HCT116 (cell line): ENCODE data around the gene DENND1C. TPM values are rescaled to one million over a fixed set of nuclear protein-coding genes. Genes with fewer than 3 reads are reported as not detected.

ENCODE experiments used
- ATAC-seq: fragments of 200-7000 bp; cut with Tn5 transposase; 2 replicates; pipeline ENCODE4 v1.9.1; 2020; ENCODE audit warnings: mild to moderate bottlenecking, moderate library complexity
- BruUV-seq: library from RNA; stranded (reverse); fragments of 400-500 nt; replicated peaks from 2 replicates; lab custom pipeline; 2021; lab: Mats Ljungman, UMichigan
- CTCF ChIA-PET: fragments of 300-600 bp; sonication (Branson Sonifier 250); formaldehyde crosslinking; loops from one replicate; lab custom pipeline; 2021; ENCODE audit warnings: antibody characterized with exemption; lab: Charles Lee
- POLR2A ChIA-PET: fragments of 300-600, 350-600 bp; sonication (Branson Sonifier 250); formaldehyde crosslinking; loops from one replicate; lab custom pipeline; 2021; ENCODE audit warnings: antibody characterized with exemption; lab: Charles Lee
- RAD21 ChIA-PET, 2 experiments: fragments of 300-600 bp; sonication (Branson Sonifier 250); formaldehyde crosslinking; loops; one replicate each; lab custom pipeline; 2023; ENCODE audit warnings: low total read pairs in 2 of 2; ENCODE audit not compliant: uncharacterized antibody in 2 of 2, unreplicated experiment in 2 of 2, low non-redundant PET in 1 of 2; lab: Charles Lee
- DNase-seq: peaks from one replicate; pipeline ENCODE4 v3.0.0-alpha.2; 2010; ENCODE audit warnings: low read depth, low spot score
- H2AFZ ChIP-seq: fragments of 200-600 bp; shearing (Covaris generic), sonication (generic); 2 replicates; pipeline ENCODE4 v1.6.1; 2017; ENCODE audit warnings: low read depth, mixed run types, mixed read lengths, antibody characterized with exemption, low read length; ENCODE audit not compliant: poor library complexity, severe bottlenecking
- H3K27ac ChIP-seq: 2 replicates; pipeline ENCODE4 v1.5.1; 2012; ENCODE audit warnings: low read depth, low read length
- H3K27me3 ChIP-seq: fragments of 200-600 bp; sonication (generic); 2 replicates; pipeline ENCODE4 v1.6.1; 2016; ENCODE audit warnings: mixed run types, low read length, mixed read lengths; ENCODE audit not compliant: insufficient read depth
- H3K36me3 ChIP-seq, 2 experiments: fragments of 200-500 bp in 1 of 2; fragments of 200-600 bp in 1 of 2; sonication (Bioruptor generic) in 1 of 2; sonication (generic) in 1 of 2; 2 replicates each; pipeline versions ENCODE4 v1.5.1 to v1.6.1; 2014 to 2016; ENCODE audit warnings: low read length in 2 of 2, inconsistent platforms in 1 of 2, mixed read lengths in 1 of 2, mixed run types in 1 of 2; ENCODE audit not compliant: insufficient read depth in 2 of 2, control insufficient read depth in 1 of 2
- H3K4me1 ChIP-seq, 2 experiments: fragments of 200-600 bp in 1 of 2; sonication (generic) in 1 of 2; 2 replicates each; pipeline versions ENCODE4 v1.5.1 to v1.6.1; 2012 to 2017; ENCODE audit warnings: low read length in 2 of 2, inconsistent platforms in 1 of 2, mild to moderate bottlenecking in 1 of 2, mixed read lengths in 1 of 2, mixed run types in 1 of 2, moderate library complexity in 1 of 2; ENCODE audit not compliant: insufficient read depth in 2 of 2, control insufficient read depth in 1 of 2
- H3K4me2 ChIP-seq: fragments of 200-600 bp; sonication (generic); 2 replicates; pipeline ENCODE4 v1.6.1; 2017; ENCODE audit warnings: mixed run types, low read length, mixed read lengths
- H3K4me3 ChIP-seq, 2 experiments: fragments of 200-600 bp in 1 of 2; sonication (generic) in 1 of 2; replicated peaks in 1 of 2; 2 replicates each; pipeline ENCODE4 v1.5.1; 2011 to 2016; ENCODE audit warnings: low read length in 2 of 2, control low read depth in 1 of 2, low read depth in 1 of 2, mild to moderate bottlenecking in 1 of 2, mixed read lengths in 1 of 2, mixed run types in 1 of 2
- H3K79me2 ChIP-seq: fragments of 200-600 bp; sonication (generic); 2 replicates; pipeline ENCODE4 v1.6.1; 2017; ENCODE audit warnings: mild to moderate bottlenecking, mixed run types, low read length, moderate library complexity, mixed read lengths; ENCODE audit not compliant: insufficient read depth
- H3K9ac ChIP-seq: fragments of 200-600 bp; sonication (generic); 2 replicates; pipeline ENCODE4 v1.6.1; 2016; ENCODE audit warnings: low read length, mixed read lengths
- H3K9me2 ChIP-seq: fragments of 200-600 bp; sonication (generic), shearing (Covaris generic); 2 replicates; pipeline ENCODE4 v1.6.1; 2017; ENCODE audit warnings: mixed run types, mild to moderate bottlenecking, moderate library complexity; ENCODE audit not compliant: insufficient read depth
- H3K9me3 ChIP-seq, 2 experiments: fragments of 200-500 bp in 1 of 2; fragments of 200-600 bp in 1 of 2; sonication (Bioruptor generic) in 1 of 2; sonication (generic) in 1 of 2; 2 replicates each; pipeline ENCODE4 v1.6.1; 2014 to 2017; ENCODE audit warnings: low read length in 2 of 2, mixed read lengths in 2 of 2, inconsistent platforms in 1 of 2, low read depth in 1 of 2, mild to moderate bottlenecking in 1 of 2, mixed run types in 1 of 2, moderate library complexity in 1 of 2; ENCODE audit not compliant: control insufficient read depth in 1 of 2, insufficient read depth in 1 of 2
- H4K20me1 ChIP-seq: fragments of 200-600 bp; sonication (generic), shearing (Covaris generic); 2 replicates; pipeline ENCODE4 v1.6.1; 2017; ENCODE audit warnings: mixed run types, mild to moderate bottlenecking, moderate library complexity; ENCODE audit not compliant: insufficient read depth
- CBX3 ChIP-seq: IDR thresholded peaks from 2 replicates; pipeline ENCODE4 v1.6.1; 2012; ENCODE audit warnings: low read depth
- CEBPB ChIP-seq: IDR thresholded peaks from 2 replicates; pipeline ENCODE4 v1.6.1; 2012; ENCODE audit warnings: low read depth
- EGR1 ChIP-seq: IDR thresholded peaks from 2 replicates; pipeline ENCODE4 v1.6.1; 2012; ENCODE audit warnings: low read depth
- ELF1 ChIP-seq: IDR thresholded peaks from 2 replicates; pipeline ENCODE4 v1.6.1; 2012; ENCODE audit warnings: low read depth, borderline replicate concordance
- FOSL1 ChIP-seq: IDR thresholded peaks from 2 replicates; pipeline ENCODE4 v1.6.1; 2012; ENCODE audit warnings: low read depth
- JUND ChIP-seq: IDR thresholded peaks from 2 replicates; pipeline ENCODE4 v1.6.1; 2012
- RAD21 ChIP-seq: IDR thresholded peaks from 2 replicates; pipeline ENCODE4 v1.6.1; 2012; ENCODE audit warnings: low read depth, mild to moderate bottlenecking
- SP1 ChIP-seq: IDR thresholded peaks from 2 replicates; pipeline ENCODE4 v1.6.1; 2012; ENCODE audit warnings: low read depth
- SRF ChIP-seq: IDR thresholded peaks from 2 replicates; pipeline ENCODE4 v1.6.1; 2012; ENCODE audit warnings: low read depth
- TCF7L2 ChIP-seq: IDR thresholded peaks from 2 replicates; pipeline ENCODE4 v1.7.0; 2011; ENCODE audit warnings: borderline replicate concordance, inconsistent platforms; ENCODE audit not compliant: insufficient read depth, insufficient read length; ENCODE audit errors: extremely low read depth
- YY1 ChIP-seq: IDR thresholded peaks from 2 replicates; pipeline ENCODE4 v1.6.1; 2011; ENCODE audit warnings: low read length, low read depth, moderate library complexity, mild to moderate bottlenecking; ENCODE audit not compliant: insufficient replicate concordance; ENCODE audit errors: extremely low read depth
- ZFX ChIP-seq: fragments of 450-650 bp; IDR thresholded peaks from 2 replicates; pipeline ENCODE4 v1.6.1; 2017
- intact Hi-C: fragments of 100-400 bp; cut with micrococcal nuclease; formaldehyde crosslinking; loops from 2 replicates; pipeline ENCODE4 v1.10.0; 2022
- total RNA-seq: library from RNA; stranded (reverse); gene quantifications from one replicate; pipeline ENCODE4 v1.2.1, GENCODE V29; 2021; ENCODE audit not compliant: unreplicated experiment

The DENND1C gene
- total RNA-seq, 1 experiment from 2014 or later = 0.54 TPM

- intact Hi-C loops = loop anchor here (5.0 kb wide), 1 partner anchor 233 kb away; no protein-coding TSS in a partner anchor
- Histone ChIP-seq H2AFZ (no peak overlapping the region), H3K4me1 (peaks cover 10 to 39% of the 10 kb centered on the region in 2 experiments; a peak in 3 of 4 replicates), H3K27ac (no peak overlapping the region), H3K9me3 (no peaks in the 10 kb centered on the region), H3K4me3 (no peak overlapping the region), H3K9me2 (no peaks in the 10 kb centered on the region), H4K20me1 (no peaks in the 10 kb centered on the region), H3K79me2 (no peaks in the 10 kb centered on the region), H3K36me3 (no peaks in the 10 kb centered on the region), H3K9ac (no peak overlapping the region), H3K4me2 (peak overlapping the region; percentile 58), H3K27me3 (no peaks in the 10 kb centered on the region)
- no peak for TF ChIP-seq TCF7L2
- TF ChIP-seq FOSL1 = peak; percentile 70
- TF ChIP-seq SRF = no peak
- no peak; the same call in 1 of the 2 replicates for TF ChIP-seq JUND
- TF ChIP-seq EGR1 = no peak
- TF ChIP-seq RAD21 = no peak
- no peak for TF ChIP-seq ELF1
- 0 out of 2 replicates have a peak, but pooled peaks have one; percentile 28 for TF ChIP-seq SP1
- no peak for TF ChIP-seq YY1
- 0 out of 2 replicates have a peak, but pooled peaks have one; percentile 23 for TF ChIP-seq CBX3
- TF ChIP-seq ZFX = no peak
- TF ChIP-seq CEBPB = no peak
- ATAC-seq = no peak
- DNase-seq = no peak
- ChIA-PET CTCF (interaction anchor here (0.6 to 2.0 kb wide), 2 partner anchors 114 to 324 kb away, joined by 3 to 7 read pairs; no protein-coding TSS in a partner anchor), POLR2A (no interaction called here), RAD21 (no interaction called here)
- BruUV-seq = no TSS peak
Observed at GRCh38 chr19:6519289-6519688, 37.7 kb upstream of the DENND1C start.
